Subcutaneous adipose tissue (tissue), 4 donors: ENCODE data around the gene ARSB. TPM values are rescaled to one million over a fixed set of nuclear protein-coding genes. Genes with fewer than 3 reads are reported as not detected.

Experiments
- total RNA-seq, 4 donors: library from RNA; depleted of rRNA; stranded (reverse); fragments of >200 nt; gene quantifications; one replicate each; pipeline ENCODE4 v1.1.0, GENCODE V29; 2016
- TF ChIP-seq, protein P1 (sequence below): fragments of 450-650 bp; IDR thresholded peaks from one replicate; pipeline ENCODE4 v1.5.1; 2016; ENCODE audit warnings: low read depth, mild to moderate bottlenecking, control low read depth, antibody characterized with exemption, moderate library complexity

ARSB gene
- total RNA-seq, 4 donors from 2014 or later, result 10.9 to 24.8 (median 17.0) TPM

DNA sequence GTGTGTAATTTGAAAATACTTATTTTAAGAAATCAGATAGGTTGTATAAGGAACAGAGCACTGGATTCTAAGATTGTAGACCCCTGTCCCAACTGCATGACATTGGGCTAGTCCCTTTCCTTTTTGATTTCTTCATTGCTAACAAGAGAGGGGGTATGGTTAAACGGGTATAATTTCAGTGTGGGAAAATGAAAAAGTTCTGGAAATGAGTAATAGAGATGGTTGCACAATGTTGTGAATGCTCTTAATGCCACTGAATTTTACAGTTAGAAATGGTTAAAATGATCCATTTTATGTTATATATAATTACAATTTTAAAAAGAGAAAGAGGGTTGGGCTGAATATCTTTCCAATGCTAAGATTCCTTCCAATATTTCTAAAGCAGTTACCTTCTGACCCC, 233.2 kb downstream of the ARSB start:
- TF ChIP-seq, protein P1, sequence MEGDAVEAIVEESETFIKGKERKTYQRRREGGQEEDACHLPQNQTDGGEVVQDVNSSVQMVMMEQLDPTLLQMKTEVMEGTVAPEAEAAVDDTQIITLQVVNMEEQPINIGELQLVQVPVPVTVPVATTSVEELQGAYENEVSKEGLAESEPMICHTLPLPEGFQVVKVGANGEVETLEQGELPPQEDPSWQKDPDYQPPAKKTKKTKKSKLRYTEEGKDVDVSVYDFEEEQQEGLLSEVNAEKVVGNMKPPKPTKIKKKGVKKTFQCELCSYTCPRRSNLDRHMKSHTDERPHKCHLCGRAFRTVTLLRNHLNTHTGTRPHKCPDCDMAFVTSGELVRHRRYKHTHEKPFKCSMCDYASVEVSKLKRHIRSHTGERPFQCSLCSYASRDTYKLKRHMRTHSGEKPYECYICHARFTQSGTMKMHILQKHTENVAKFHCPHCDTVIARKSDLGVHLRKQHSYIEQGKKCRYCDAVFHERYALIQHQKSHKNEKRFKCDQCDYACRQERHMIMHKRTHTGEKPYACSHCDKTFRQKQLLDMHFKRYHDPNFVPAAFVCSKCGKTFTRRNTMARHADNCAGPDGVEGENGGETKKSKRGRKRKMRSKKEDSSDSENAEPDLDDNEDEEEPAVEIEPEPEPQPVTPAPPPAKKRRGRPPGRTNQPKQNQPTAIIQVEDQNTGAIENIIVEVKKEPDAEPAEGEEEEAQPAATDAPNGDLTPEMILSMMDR, result no peak

DNA sequence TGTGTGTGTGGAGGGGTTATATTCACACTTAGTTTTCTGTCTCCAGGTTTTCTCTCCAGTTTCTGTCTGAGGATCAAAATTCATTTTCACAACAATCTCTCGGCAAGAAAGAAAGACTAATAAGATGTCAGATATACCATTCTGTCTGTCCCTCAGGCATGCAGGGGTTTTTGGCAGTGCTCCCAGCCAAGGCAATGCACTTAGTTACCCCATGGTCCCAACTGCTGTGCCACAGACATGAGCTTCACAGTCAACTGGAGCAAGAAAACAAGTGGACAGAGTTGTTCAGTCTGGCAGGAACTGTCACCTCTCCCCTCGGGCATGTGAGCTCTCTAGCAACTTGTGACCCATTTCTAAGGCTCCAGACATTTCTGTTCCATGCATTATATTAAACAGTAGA, 234.8 kb downstream of the ARSB start:
- TF ChIP-seq, protein P1, result no peak

DNA sequence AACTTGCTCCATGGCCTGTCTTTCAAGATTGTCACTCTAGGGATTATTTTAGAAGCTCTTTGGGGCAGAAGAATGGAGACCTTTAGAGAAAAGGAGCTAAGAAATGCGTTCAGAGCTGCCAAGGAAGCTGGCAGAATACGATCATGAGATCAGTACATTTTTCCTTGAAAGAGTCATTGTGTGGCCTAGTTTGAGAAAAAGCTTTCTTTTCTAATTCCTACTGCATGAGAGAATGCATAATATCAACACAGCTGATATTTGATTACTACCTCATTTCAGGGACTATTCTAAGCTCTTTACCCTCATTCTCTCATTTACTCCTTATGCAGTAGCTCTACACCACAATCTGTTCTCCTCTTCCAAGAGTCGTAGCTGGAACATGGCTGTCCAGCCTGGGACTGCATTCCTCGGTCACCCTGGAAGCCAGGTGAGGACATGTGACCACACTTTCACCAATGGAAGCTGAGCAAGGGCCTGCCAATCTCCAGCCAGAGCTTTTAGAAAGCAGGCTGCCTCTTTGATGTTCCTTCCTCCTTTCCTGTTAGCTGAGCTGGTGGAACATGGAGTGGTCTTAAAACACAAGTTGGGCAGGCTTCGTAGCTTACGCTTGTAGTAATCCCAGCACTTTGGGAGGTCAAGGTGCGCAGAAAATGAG, 237.3 kb downstream of the ARSB start:
- TF ChIP-seq, protein P1, result no peak

DNA sequence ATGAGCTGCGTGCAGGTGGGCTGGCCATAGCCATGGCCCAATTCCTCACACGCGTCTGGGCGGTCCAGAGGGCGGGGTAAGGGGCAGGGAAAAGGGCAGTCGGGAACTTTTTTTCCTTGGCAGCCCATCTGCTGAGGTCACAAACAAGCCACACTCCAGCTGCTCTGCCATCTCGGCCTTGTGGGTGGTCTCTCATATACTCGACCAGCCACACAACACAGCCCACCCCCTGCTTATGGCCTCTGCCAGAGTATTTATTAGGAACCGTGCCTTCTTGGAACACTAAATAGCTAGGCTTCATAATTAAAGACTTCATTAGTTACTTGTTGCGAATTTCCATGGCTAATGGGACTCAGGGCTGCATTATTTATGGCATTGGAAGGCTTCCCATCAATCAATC, 238.1 kb downstream of the ARSB start:
- TF ChIP-seq, protein P1, result no peak

DNA sequence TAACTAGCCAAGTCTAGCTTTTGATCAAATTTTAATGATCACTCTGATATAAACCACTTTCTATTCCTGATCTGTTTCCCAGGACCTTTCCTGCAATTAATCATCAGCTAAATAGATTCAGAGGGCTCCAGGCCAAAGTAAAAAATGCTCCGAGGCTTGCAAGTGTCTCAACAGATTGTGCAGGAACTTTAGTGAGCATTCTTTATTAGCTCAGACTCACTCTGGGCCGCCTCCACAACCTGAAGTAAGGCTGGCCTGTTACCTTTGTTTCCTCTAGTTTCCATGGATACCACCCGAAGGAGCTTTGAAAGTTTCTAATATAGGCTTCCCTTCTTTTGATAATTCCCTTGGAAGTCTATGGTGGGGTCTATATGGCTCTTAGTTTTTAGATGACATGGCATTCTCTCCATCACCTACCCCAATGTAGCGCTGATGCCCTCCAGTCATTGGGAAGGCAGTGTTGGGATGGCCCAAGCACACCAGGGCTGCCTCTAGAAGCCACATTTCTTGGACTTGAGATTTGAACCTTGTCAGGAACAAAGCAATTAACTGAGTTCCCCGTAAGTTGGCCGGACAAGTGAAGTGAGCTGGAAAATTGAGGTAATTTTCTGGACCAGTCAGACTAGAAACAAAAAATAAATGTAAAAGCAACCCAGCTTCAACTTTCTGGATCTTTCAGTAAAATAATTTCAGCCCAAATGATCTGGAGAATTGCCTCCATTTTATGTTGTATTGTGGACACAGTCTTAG, 238.9 kb downstream of the ARSB start:
- TF ChIP-seq, protein P1, result no peak

DNA sequence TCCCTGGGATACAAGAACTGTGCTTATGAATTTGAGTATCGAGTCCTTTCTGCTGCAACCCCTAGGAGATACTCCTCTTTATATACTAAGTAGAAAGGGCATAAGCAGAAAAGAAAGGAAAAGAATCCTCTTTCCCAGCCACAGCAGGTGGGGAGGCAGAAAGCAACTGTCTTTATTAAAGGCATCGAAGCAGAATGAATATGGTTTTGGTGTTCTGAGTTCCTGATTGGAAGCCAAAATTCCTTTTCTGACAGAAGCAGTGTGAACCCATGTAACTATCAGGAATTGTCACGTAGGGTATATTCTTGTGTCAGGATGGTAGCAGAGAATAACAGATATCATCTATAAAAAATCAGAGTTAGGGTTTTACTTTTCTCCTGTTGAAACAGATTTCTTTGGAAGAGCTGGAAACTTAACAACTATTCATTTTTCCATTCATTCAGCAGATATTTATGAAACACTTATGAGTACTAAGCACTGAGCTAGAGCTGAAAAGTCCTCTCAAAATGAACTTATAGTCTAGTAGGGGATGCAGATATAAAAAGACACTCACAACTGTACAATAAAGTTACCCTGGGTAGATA, 240.1 kb downstream of the ARSB start:
- TF ChIP-seq, protein P1, result no peak

DNA sequence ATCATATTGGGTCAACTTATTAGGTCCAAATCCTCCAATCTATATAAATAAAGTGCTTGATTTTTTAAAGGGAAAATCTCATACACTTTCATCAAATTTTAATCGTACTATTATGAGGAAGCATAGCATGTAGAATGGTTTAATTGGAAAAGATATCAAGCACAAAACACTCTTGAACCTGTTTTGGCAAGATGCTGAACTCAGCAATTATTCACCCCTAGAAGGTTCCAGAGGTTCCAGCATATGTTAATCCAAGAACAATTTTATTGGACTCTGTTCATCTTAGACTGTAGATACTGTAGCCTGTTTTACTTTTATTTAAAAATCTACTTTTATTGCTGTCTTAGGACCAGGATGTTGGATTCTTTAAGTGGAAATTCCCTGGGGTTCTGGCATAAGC, 244.1 kb downstream of the ARSB start:
- TF ChIP-seq, protein P1, result no peak
